K562 (cell line): ENCODE results near the gene ICAM3. TPM values are rescaled to one million over a fixed set of nuclear protein-coding genes. Genes with fewer than 3 reads are reported as not detected.

Source experiments
- CCAR2 ChIP-seq: fragments of 200-400 bp; formaldehyde crosslinking; IDR thresholded peaks from 2 replicates; pipeline ENCODE4 v1.6.1; 2017; ENCODE audit warnings: mild to moderate bottlenecking, low read depth, low read length
- CREB1 ChIP-seq, 2 experiments: sonication (generic) in 1 of 2; formaldehyde crosslinking in 1 of 2; IDR thresholded peaks; 2 replicates each; pipeline versions ENCODE4 v1.6.1 to v1.8.0; 2012 to 2022; ENCODE audit warnings: inconsistent platforms in 1 of 2, mild to moderate bottlenecking in 1 of 2, missing genetic modification reagents in 1 of 2, moderate library complexity in 1 of 2
- FOXM1 ChIP-seq, 2 experiments: fragments of 450-650 bp in 1 of 2; sonication (generic) in 1 of 2; formaldehyde crosslinking in 1 of 2; IDR thresholded peaks; 2 replicates each; pipeline versions ENCODE4 v1.6.1 to v1.9.0; 2017 to 2022; ENCODE audit warnings: low read depth in 2 of 2, mild to moderate bottlenecking in 2 of 2, missing genetic modification reagents in 1 of 2, moderate library complexity in 1 of 2
- GABPA ChIP-seq: fragments of 200-800 bp; sonication (Bioruptor generic); conservative IDR thresholded peaks from 2 replicates; pipeline ENCODE4 v1.6.1; 2016; ENCODE audit warnings: low read depth, missing genetic modification characterization, missing compliant biosample characterization
- NCOA6 ChIP-seq: fragments of 450-650 bp; IDR thresholded peaks from 2 replicates; pipeline ENCODE4 v1.6.1; 2017; ENCODE audit warnings: mild to moderate bottlenecking
- NFIC ChIP-seq: fragments of 450-650 bp; IDR thresholded peaks from 2 replicates; pipeline ENCODE4 v1.6.1; 2017; ENCODE audit warnings: mild to moderate bottlenecking, inconsistent platforms
- NR2C2 ChIP-seq, 2 experiments: fragments of 200-800 bp in 1 of 2; sonication (Bioruptor generic) in 1 of 2; sonication (generic) in 1 of 2; formaldehyde crosslinking in 1 of 2; IDR thresholded peaks; 2 replicates each; pipeline versions ENCODE4 v1.6.1 to v1.8.0; 2016 to 2022; ENCODE audit warnings: mild to moderate bottlenecking in 1 of 2, missing compliant biosample characterization in 1 of 2, missing genetic modification characterization in 1 of 2, missing genetic modification reagents in 1 of 2
- PHF20 ChIP-seq: fragments of 450-650 bp; IDR thresholded peaks from 2 replicates; pipeline ENCODE4 v1.6.1; 2018; ENCODE audit not compliant: partially characterized antibody
- POLR2AphosphoS5 ChIP-seq: IDR thresholded peaks from 2 replicates; pipeline ENCODE4 v1.6.1; 2011; ENCODE audit warnings: mild to moderate bottlenecking, low read depth, low read length, moderate library complexity; ENCODE audit not compliant: control insufficient read depth, insufficient read depth
- RHOXF2B ChIP-seq: fragments of 250-450 bp; sonication (Bioruptor Pico); conservative IDR thresholded peaks from 2 replicates; pipeline ENCODE4 v1.5.1; 2021
- SAFB2 ChIP-seq: fragments of 200-400 bp; formaldehyde crosslinking; IDR thresholded peaks from 2 replicates; pipeline ENCODE4 v1.6.1; 2018; ENCODE audit warnings: borderline replicate concordance, low read length, low read depth, moderate library complexity; ENCODE audit not compliant: severe bottlenecking
- SMAD4 ChIP-seq: fragments of 250-450 bp; sonication (Bioruptor Pico); conservative IDR thresholded peaks from 2 replicates; pipeline ENCODE4 v1.8.0; 2021; ENCODE audit warnings: inconsistent platforms, mild to moderate bottlenecking, moderate library complexity
- SMARCA5 ChIP-seq: fragments of 450-650 bp; IDR thresholded peaks from 2 replicates; pipeline ENCODE4 v1.6.1; 2016
- SMARCE1 ChIP-seq: fragments of 450-650 bp; IDR thresholded peaks from 2 replicates; pipeline ENCODE4 v1.7.1; 2016; ENCODE audit warnings: mild to moderate bottlenecking
- STAT6 ChIP-seq: sonication (generic); formaldehyde crosslinking; IDR thresholded peaks from 2 replicates; pipeline ENCODE4 v1.8.1; 2023; ENCODE audit warnings: mild to moderate bottlenecking, missing genetic modification reagents
- TAF15 ChIP-seq: fragments of 200-400 bp; formaldehyde crosslinking; IDR thresholded peaks from 2 replicates; pipeline ENCODE4 v1.6.1; 2017; ENCODE audit warnings: mild to moderate bottlenecking, low read depth, low read length, moderate library complexity
- TRIM24 ChIP-seq, 2 experiments: fragments of 450-650 bp; IDR thresholded peaks; 2 replicates each; pipeline ENCODE4 v1.6.1; 2016
- ZNF134 ChIP-seq: fragments of 250-450 bp; sonication (Bioruptor Pico); conservative IDR thresholded peaks from 2 replicates; pipeline ENCODE4 v1.4.0; 2020
- ZNF217 ChIP-seq: sonication (generic); formaldehyde crosslinking; IDR thresholded peaks from 2 replicates; pipeline ENCODE4 v1.8.0; 2022; ENCODE audit warnings: mild to moderate bottlenecking, missing genetic modification reagents
- polyA plus RNA-seq, 8 experiments: library from polyadenylated mRNA; depleted of rRNA in 4 of 8; stranded (reverse) in 5 of 8; unstranded in 3 of 8; fragments of >200 nt; fragmentation: Nextera tagmentation in 2 of 8; fragmentation: Illumina TruSeq in 1 of 8; extraction: Ambion mirVana in 2 of 8; extraction: Trizol in 1 of 8; gene quantifications; 2 replicates each; pipeline versions ENCODE4 v1.2.1 to v1.2.3, GENCODE V29; 2011 to 2014; ENCODE audit warnings: inconsistent platforms in 1 of 8, missing spikeins in 1 of 8
- total RNA-seq, 7 experiments: library from RNA; depleted of rRNA in 6 of 7; stranded (reverse); fragments of >200 nt in 6 of 7; fragmentation: Illumina TruSeq in 2 of 7; extraction: Trizol in 2 of 7; gene quantifications; 2 replicates each; pipeline versions ENCODE4 v1.2.1 to v1.2.3, GENCODE V29; 2011 to 2021; ENCODE audit warnings: low replicate concordance in 1 of 7
- TF ChIP-seq, protein P1 (sequence below), 3 experiments: fragments of 200-800 bp in 1 of 3; fragments of 250-450 bp in 1 of 3; fragments of 450-650 bp in 1 of 3; sonication (Bioruptor Pico) in 1 of 3; sonication (Bioruptor generic) in 1 of 3; formaldehyde crosslinking in 1 of 3; IDR thresholded peaks; 2 replicates each; pipeline versions ENCODE4 v1.6.1 to v1.8.0; 2016 to 2022; ENCODE audit warnings: mild to moderate bottlenecking in 2 of 3, missing genetic modification characterization in 2 of 3, missing compliant biosample characterization in 1 of 3, moderate library complexity in 1 of 3

ICAM3 gene
- total and polyA plus RNA-seq, 9 of the 15 experiments (the other 6 are each of a cell fraction or from before 2014, with no cell fraction given), result 6.5 to 39.5 (median 24.2) TPM

DNA sequence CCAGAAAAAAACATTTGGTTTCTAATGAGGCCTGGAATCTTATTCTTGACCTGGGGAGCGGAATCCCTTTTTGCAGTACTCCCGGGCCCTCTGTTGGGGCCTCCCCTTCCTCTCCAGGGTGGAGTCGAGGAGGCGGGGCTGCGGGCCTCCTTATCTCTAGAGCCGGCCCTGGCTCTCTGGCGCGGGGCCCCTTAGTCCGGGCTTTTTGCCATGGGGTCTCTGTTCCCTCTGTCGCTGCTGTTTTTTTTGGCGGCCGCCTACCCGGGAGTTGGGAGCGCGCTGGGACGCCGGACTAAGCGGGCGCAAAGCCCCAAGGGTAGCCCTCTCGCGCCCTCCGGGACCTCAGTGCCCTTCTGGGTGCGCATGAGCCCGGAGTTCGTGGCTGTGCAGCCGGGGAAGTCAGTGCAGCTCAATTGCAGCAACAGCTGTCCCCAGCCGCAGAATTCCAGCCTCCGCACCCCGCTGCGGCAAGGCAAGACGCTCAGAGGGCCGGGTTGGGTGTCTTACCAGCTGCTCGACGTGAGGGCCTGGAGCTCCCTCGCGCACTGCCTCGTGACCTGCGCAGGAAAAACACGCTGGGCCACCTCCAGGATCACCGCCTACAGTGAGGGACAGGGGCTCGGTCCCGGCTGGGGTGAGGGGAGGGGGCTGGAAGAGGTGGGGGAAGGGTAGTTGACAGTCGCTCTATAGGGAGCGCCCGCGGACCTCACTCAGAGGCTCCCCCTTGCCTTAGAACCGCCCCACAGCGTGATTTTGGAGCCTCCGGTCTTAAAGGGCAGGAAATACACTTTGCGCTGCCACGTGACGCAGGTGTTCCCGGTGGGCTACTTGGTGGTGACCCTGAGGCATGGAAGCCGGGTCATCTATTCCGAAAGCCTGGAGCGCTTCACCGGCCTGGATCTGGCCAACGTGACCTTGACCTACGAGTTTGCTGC is 52.4 kb downstream of the ICAM3 start, which contains the start of gene ICAM4 (continued):
- TF ChIP-seq, protein P1, sequence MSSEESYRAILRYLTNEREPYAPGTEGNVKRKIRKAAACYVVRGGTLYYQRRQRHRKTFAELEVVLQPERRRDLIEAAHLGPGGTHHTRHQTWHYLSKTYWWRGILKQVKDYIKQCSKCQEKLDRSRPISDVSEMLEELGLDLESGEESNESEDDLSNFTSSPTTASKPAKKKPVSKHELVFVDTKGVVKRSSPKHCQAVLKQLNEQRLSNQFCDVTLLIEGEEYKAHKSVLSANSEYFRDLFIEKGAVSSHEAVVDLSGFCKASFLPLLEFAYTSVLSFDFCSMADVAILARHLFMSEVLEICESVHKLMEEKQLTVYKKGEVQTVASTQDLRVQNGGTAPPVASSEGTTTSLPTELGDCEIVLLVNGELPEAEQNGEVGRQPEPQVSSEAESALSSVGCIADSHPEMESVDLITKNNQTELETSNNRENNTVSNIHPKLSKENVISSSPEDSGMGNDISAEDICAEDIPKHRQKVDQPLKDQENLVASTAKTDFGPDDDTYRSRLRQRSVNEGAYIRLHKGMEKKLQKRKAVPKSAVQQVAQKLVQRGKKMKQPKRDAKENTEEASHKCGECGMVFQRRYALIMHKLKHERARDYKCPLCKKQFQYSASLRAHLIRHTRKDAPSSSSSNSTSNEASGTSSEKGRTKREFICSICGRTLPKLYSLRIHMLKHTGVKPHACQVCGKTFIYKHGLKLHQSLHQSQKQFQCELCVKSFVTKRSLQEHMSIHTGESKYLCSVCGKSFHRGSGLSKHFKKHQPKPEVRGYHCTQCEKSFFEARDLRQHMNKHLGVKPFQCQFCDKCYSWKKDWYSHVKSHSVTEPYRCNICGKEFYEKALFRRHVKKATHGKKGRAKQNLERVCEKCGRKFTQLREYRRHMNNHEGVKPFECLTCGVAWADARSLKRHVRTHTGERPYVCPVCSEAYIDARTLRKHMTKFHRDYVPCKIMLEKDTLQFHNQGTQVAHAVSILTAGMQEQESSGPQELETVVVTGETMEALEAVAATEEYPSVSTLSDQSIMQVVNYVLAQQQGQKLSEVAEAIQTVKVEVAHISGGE (CRISPR knock-in tag; IDR thresholded peaks at IDR 0.05), result peak in 1 of 3 experiments; percentile 78; a peak in 2 of 6 replicates
- TF ChIP-seq RHOXF2B (CRISPR knock-in tag) (0 out of 2 replicates have a peak, but pooled peaks have one; percentile 57), TAF15 (no peak), SMARCA5 (peak; percentile 30; the same call in 1 of the 2 replicates), CCAR2 (no peak), NR2C2 (CRISPR knock-in tag; IDR thresholded peaks at IDR 0.05) (peak; percentile 45; the same call in 1 of the 2 replicates), NR2C2 (tag; IDR thresholded peaks at IDR 0.05) (no peak), TRIM24 (IDR thresholded peaks at IDR 0.05) (peak; percentile 8 to 18; a peak in 1 of 4 replicates), SMARCE1 (peak; percentile 70), POLR2AphosphoS5 (peak; percentile 71; the same call in 1 of the 2 replicates), ZNF134 (CRISPR knock-in tag) (no peak), GABPA (tag) (peak; percentile 73), PHF20 (no peak), SMAD4 (CRISPR knock-in tag) (0 out of 2 replicates have a peak, but pooled peaks have one; percentile 46), SAFB2 (no peak), NFIC (peak; percentile 90), STAT6 (CRISPR knock-in tag) (no peak), NCOA6 (peak; percentile 82), CREB1 (IDR thresholded peaks at IDR 0.05) (0 out of 2 replicates have a peak, but pooled peaks have one; percentile 4), CREB1 (CRISPR knock-in tag; IDR thresholded peaks at IDR 0.05) (peak; percentile 7; the same call in 1 of the 2 replicates), ZNF217 (no peak), FOXM1 (IDR thresholded peaks at IDR 0.05; ENCODE audit: low read depth) (0 out of 2 replicates have a peak, but pooled peaks have one; percentile 32), FOXM1 (CRISPR knock-in tag; IDR thresholded peaks at IDR 0.05; ENCODE audit: low read depth) (no peak)
